ENCODE results near the gene TMEM30B.
"Not testable (repeated sequence)": the region's sequence is repeated elsewhere in the genome, so short reads cannot be mapped to it uniquely, and the experiment has no call there.

TMEM30B gene

GRCh38 chr14:61281186-61281947, at the start of gene TMEM30B:
TSS of gene TMEM30B (minus strand) at chr14:61281338. CDS start at chr14:61281147, 191 bp downstream.
- DNase-seq: no peak

GRCh38 chr14:61330511-61330910, 49.4 kb upstream of the TMEM30B start:
- DNase-seq: no peak

- no peak for DNase-seq
Measured at GRCh38 chr14:61329478-61330051, 48.4 kb upstream of the TMEM30B start.

GRCh38 chr14:61328626-61329262, 47.6 kb upstream of the TMEM30B start:
- DNase-seq: no peak

GRCh38 chr14:61326847-61327246, 45.7 kb upstream of the TMEM30B start:
- DNase-seq: no peak

- DNase-seq: no peak
Measured at GRCh38 chr14:61326146-61326545, 45.0 kb upstream of the TMEM30B start.

GRCh38 chr14:61325166-61325565, 44.0 kb upstream of the TMEM30B start:
- DNase-seq: no peak

GRCh38 chr14:61323970-61324369, 42.8 kb upstream of the TMEM30B start:
- no peak for DNase-seq

GRCh38 chr14:61322799-61323290, 41.7 kb upstream of the TMEM30B start:
- DNase-seq: no peak

- no peak for DNase-seq
Measured at GRCh38 chr14:61322011-61322798, 41.1 kb upstream of the TMEM30B start.

GRCh38 chr14:61321385-61322010, 40.4 kb upstream of the TMEM30B start, which contains the start of gene PRKCH:
TSS of gene PRKCH (plus strand) at chr14:61321579. CDS start at chr14:61322102, 523 bp downstream.
- DNase-seq: peak in 13 of 56 donors; percentile 3 to 26 (median 12)

- DNase-seq: no peak
Measured at GRCh38 chr14:61320806-61321384, 39.8 kb upstream of the TMEM30B start.

- not testable (repeated sequence) for DNase-seq
Measured at GRCh38 chr14:61320170-61320569, 39.0 kb upstream of the TMEM30B start.

GRCh38 chr14:61319706-61320105, 38.6 kb upstream of the TMEM30B start:
- no peak for DNase-seq

- DNase-seq: no peak
Measured at GRCh38 chr14:61319086-61319485, 37.9 kb upstream of the TMEM30B start.

GRCh38 chr14:61315313-61315712, 34.2 kb upstream of the TMEM30B start:
- DNase-seq: no peak

GRCh38 chr14:61308701-61309100, 27.6 kb upstream of the TMEM30B start:
- not testable (repeated sequence) for DNase-seq

- no peak for DNase-seq
Measured at GRCh38 chr14:61308198-61308597, 27.1 kb upstream of the TMEM30B start.

- DNase-seq: no peak
Measured at GRCh38 chr14:61304688-61305087, 23.6 kb upstream of the TMEM30B start.

GRCh38 chr14:61300754-61301153, 19.6 kb upstream of the TMEM30B start:
- DNase-seq: no peak

- no peak for DNase-seq
Measured at GRCh38 chr14:61300209-61300608, 19.1 kb upstream of the TMEM30B start.
